CD4-positive, alpha-beta T cell treated with Interleukin-15 for 1 hour (primary cell): ENCODE results near the gene TTC9.

ENCODE experiments used
- DNase-seq: peaks from one replicate; pipeline ENCODE4 v3.0.0-alpha.2; 2020

TTC9 gene

DNA sequence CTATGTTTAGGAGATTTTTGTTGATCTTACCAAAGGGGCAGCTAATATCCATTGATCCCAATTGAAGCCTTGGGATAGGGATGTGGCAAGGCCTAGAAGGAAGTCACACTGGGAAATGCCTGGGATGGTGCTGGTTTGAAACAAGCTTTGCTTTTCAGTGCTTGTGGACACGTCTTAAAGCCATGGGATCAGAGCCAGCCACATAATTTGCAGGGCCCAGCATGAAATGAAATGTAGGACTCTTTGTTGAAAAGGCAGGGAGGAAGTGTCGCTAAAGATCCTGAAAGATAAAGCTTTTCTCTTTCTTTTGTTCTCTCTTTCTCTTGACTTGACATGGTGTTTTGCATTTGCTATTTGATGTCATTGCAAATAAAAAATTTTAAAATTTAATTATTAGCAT lies 5.0 kb downstream of the TTC9 start:
- no peak for DNase-seq

DNA sequence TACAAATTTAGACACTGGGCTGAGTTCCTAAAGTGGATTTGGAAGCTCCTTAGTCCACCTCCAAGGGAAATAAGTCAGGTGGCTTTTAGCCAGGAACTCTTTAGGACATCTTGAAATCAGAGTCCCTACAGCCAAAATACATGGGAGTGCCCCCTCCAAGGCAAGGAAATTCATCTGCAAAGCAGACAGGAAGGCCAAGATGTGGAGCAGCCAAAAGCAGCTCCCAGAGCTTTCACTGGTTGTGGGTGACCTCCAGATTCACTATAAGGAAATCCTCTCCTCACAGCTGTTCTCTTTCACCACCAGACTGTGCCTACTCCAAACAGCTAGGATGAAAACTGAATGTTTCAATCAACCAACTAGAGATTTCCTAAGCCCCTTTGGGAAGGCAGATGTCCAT lies 6.6 kb downstream of the TTC9 start:
- no peak for DNase-seq

DNA sequence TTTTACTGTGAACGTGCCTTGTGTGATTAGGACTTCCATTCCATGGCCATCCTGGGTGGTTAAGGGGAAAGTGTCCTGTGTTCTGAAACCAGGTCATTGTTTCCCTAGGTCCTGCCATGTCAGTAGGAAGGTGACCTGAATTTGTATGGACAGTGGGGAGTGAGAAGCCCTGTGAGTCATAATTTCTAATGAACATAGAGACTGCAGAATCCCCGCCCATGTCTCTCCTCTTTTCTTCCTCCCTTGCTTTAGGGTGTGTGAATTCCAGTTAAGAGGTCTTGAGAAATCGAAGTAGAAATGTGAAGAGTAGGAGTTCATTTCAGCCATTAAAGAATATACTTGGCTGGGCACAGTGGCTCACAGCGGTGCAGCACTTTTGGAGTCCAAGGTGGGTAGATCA lies 8.1 kb downstream of the TTC9 start:
- no peak for DNase-seq

DNA sequence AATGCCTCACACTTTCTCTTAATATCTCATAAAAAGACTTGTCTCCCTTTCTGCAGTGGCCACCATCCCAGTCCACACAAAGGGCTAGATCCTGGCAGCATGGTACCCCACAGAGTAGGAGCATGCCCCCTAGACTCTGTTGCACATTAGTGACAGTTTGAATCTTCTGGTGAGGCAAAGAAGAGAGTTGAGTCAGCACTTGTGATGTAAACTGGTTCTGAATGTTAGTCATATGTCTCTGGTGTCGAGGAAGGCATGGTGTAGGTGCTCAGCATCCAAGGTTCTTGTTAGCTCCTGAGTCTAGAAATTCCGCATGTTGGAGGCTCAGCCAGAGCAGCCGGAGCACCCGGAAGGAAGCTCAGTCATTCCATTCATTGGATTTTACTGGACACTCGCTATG lies 9.8 kb downstream of the TTC9 start:
- DNase-seq, result no peak

DNA sequence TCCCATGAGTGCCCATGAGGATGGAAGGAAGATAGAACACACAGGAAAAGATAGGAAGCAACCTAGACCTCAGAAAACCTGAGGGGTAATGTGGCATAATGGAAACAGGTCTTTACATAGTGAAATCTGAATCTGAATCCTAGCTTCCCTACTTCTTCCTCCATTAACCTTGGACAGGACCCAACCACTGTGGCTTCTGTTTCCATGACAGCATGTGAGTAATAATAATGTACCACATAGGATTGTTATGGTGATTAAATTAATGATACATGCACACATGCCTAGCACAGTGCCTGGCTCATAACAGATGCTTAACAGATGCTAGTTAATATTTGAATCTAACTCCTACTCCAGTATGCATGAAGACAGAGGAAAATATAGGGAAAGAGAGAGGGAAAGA lies 11.2 kb downstream of the TTC9 start:
- no peak for DNase-seq

DNA sequence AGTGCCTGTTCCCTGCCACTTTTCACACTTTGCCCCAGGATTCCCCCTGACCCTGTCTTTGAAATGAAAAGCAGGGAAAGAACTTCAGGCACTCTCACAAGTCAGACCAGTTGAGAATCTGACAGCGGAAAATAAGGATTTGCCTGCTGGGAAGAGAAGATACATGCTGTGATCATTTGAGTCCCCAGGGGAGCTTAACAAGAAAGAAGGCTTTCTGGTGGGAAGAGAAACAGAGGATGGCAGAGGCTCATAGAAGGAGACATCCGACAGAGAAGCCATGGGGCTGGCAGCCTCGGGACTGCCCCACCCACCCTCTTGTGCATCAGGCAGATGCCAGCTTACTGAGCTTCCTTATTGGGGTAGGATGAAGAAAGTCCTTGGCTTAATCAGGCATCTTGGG lies 11.9 kb downstream of the TTC9 start:
- no peak for DNase-seq

DNA sequence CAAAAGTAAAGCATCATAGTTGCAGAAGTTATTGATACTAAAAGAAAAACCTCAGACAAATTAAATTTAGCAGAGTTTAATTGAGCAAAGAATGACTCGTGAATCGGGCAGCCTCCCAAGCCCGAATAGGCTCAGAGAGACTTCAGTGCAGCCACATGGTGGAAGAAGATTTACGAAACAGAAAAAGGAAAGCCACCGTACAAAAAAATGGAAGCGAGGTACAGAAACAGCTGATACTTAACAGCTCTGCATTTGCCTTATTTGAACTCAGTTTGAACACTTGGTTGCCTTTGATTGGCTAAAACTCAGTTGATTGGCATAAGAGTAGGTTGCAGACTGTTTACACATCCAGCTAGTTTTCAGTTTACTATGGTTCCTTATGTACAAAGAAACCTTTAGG lies 12.9 kb downstream of the TTC9 start:
- DNase-seq, result no peak

DNA sequence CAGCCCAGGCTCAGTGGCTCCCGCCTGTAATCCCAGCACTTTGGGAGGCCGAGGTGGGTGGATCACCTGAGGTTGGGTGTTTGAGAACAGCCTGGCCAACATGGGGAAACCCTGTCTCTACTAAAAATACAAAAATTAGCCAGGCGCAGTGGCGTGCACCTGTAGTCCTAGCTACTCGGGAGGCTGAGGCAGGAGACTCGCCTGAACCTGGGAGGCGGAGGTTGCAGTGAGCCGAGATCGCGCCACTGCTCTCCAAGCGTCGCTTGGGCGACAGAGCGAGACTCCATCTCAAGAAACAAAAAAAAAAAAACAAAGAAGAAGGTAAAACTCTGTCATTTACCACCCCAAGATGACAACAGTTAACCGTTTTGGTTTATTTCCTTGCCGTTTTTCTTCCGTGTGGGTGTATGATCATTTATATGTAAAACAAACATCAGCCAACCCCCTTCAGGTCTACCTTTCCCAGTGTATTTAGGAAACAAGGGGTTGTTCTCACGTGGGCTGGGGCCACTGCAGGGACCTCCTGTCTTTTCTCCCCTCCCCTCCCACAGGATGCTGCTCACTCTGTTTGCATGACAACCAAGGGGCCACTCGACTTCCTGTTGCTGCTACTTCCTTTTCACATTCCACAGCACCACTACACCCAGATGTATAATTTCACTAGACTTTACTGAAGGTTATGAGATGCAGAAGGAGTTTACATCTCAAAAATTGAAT lies 13.6 kb downstream of the TTC9 start:
- DNase-seq, result peak; percentile 88

DNA sequence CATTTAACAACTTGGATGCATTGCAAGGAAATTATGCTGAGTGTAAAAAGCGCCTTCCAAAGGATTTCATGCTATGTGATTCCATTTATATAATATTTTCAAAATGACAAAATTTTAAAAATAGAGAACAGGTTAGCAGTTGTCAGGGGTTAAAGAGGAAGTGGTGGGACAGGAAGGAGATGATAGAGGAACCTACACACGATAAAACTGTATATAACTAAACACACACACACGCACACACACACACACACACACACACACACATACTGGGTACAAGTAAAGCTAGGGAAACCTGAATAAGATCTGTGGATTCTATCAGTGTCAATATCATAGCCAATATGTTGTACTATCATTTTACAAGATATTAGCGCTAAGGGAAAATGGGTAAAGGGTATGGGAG lies 17.2 kb downstream of the TTC9 start:
- peak; percentile 61 for DNase-seq

DNA sequence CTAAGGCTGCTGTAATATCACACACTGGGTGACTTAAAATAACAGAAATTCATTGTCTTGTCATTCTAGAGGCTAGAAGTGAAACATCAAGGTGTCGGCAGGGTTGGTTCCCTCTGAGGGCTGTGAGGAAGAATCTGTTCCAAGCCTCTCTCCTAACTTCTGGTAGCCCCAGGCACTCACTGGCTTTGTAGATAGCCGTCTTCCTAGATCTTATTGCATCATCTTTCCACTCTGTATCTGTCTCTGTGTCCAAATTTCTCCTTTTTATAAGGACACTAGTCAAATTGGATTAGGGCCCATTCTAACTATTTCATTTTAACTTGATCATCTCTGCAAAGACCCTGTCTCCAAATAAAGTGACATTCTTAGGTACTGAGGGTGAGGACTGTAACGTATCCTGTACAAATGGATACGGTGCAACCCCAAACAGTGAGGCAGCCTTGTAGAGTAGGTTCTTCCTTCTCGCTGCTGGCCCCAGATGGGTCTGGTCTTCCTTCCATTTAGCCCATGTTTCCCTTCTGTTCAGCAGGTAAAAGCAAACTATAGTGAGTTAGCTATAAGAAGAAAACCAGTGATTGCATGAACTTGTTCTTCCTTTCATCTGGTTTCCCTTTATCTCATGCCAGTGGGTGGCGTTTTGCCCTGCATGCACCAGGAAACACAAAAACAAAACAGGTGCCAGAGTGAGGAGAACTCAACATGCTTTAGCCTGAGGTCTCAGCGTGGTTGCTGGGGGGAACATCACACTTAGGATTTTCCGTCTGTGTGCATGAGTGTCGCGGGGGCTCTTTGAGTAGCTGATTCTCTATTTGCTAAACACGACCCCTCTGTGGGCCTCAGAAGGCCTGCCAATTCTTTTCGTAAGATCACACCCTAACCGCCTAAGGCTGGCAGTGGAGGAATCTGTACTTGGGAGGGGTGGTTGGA lies 19.5 kb downstream of the TTC9 start:
- peak; percentile 64 for DNase-seq

DNA sequence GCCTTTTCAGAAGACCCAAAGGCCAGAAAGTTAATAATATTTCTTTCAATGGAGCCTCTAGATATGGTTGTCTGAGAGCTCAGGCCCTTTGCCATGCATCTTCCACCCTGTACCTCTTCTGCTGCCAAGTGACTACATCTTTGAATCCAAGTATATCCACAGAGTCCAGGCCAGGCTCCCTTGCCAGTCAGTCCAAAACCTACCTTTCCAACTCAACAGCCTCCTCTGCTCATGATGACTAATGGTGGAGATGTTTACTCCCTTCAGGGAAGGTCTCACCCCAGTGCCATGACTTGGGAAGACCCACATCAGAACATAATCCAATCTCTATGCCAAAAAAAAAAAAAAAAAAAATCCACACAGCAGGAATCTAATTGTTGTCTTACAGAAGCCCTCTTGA lies 20.4 kb downstream of the TTC9 start:
- no peak for DNase-seq

DNA sequence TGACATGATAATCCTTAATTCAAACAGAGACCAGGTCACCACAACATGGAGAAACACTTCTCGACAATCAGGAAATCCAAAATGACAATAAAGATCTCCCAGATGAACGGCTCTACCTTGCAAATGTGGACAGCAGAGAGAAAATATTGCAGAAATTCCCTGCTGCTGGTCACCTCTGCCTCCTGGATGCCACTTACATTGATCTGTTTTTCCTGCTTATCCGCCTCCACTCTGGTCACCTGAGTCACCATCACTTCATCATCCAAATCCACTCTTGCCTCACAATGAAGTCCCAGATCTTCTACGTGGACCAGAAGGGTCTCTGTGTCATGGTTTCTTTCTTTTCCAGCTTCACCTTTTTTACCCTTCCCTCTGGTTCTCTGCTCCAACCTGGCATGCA lies 21.1 kb downstream of the TTC9 start:
- no peak for DNase-seq

DNA sequence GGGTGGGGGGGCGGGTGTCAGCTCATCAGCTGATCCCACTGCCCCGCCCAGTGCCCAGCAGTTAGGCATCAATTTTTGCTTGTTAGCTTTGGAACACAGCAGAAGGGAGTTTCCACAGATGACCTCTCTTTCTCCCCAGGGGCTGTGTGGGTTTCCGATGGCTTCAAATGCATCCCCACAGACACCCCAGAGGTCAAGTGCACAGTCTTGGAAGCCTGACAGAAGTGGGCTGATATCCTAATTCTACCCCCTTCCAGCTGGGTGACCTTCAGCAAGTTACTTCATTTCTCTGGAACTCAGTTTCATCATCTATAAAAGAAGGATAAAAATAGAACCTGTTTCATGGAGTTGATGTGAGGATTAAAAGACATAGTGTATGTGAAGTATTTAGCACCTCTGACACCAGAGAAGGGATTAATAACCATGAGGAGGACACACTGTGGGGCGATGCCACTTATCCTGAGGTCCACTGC lies 22.0 kb downstream of the TTC9 start:
- DNase-seq, result no peak

DNA sequence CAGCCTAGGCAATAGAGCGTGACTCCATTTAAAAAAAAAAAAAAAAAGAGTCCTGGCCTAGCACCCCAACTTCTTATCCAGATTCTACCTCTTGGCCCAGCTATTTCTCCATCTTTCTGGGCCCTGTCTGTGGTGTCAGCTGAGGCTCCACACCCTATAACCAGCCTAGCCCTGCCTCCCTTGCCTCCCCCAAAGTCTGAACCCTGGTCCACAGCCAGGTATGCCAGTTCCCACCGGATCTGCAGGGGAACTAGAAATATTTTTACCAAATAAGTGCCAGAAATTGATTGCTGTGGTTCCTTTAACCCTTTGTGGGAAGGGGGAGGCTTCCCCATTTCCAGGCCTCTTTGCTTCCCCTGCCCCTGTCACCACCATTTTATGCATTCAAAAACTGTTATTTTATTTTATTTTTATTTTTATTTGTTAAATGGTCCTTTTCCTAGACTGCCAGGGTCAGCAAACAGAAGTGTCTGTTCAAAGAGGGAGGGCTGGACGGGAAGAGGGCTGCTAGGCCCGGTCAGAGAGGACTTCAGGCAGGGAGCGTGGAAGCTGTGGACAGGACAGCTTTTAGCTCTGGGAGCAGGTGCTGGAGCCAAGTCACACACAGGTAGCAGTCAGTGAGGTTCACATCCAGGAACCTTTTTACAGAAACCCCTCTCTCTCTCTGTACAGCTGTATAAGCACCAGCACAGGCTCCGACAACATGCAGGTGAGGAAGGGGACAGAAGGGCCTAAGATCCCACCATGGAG lies 23.2 kb downstream of the TTC9 start:
- no peak for DNase-seq

DNA sequence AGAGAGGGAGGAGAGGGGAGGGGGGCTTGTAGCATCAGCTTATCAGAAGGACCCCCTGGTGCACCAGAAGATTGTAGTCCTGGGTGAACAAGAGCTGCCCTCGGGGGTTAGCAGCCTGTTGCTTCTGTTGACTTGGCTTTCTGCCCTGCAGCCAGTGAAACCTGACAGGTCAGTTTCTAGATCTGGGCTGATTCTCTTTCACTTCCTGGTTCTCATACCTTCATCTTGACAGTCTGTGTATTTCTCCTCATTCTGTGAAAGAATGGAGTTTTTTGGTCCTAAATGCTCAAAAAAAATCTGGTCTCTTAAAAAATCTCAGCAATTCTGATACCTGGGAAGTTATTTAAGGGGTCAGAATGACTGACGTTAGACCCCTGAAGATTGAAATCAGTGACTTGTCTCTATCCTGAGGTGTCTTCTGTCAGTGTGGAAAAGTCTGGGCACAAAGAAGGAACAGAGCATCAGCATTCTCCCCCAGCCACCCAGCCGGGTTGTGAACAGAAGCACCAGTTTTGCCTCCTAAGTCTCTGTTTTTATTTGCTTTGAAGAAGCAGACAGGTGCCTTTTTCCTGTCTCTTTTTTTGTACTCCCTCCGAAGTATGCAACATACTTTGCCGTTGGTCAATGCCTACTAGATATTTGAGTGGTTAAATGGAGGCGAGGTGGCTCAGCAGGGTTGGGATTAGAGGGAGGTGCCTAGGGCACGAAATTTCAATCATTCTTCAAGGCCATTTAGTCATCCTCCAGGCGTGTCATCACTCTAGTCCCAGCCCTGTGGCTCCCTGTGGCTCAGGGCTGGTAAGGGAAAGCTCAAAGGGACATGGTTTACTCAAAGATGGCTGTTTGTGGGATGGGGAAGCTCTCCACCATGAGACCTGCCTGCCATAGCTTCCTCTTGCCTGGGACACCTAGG lies 24.0 kb downstream of the TTC9 start:
- no peak for DNase-seq

DNA sequence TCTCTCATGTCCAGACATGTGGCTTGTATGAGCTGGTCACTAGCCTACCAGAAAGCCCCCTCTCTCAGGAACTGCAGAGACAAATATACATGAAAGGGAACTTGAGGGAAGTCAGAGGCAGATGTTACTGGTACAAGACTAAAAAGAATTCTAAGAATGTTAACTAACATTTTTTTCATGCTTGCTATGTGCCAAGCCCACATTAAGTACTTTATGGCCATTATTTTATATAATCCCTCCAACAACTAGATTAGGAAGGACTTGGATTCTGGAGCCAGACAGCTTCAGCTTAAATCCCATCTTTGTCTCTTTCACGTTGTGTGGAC lies 24.6 kb downstream of the TTC9 start:
- DNase-seq, result no peak

DNA sequence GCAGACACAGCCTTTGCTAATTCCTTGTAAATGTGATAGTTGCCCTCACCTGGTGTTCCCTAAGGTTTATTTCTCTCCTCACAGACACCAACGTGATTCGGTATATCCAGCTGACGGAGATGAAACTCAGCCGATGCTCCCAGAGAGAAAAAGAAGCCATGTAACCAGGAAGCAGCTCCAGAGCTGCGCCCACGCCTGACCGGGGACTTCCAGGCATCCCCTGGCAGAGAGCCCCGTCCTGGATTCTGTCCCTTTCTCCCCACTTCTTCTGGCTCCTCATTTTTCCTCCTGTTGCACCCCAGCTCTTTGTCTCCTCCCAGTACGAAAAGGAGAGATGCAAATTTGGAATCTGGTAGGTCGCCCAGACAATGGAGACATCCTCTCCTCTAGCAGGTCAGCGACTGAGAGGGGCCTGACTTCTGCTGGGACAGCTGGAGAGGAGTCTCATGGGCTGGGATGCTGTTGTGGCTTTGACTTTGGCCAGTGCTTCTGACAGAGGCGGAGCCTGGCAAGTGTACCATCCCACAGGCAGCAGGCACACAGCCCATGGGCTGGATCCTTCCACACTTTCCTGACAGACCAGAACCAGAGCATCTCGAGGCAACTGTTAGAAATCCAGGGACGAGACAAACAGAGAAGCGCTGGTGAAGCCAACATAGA lies 29.4 kb downstream of the TTC9 start:
- no peak for DNase-seq

DNA sequence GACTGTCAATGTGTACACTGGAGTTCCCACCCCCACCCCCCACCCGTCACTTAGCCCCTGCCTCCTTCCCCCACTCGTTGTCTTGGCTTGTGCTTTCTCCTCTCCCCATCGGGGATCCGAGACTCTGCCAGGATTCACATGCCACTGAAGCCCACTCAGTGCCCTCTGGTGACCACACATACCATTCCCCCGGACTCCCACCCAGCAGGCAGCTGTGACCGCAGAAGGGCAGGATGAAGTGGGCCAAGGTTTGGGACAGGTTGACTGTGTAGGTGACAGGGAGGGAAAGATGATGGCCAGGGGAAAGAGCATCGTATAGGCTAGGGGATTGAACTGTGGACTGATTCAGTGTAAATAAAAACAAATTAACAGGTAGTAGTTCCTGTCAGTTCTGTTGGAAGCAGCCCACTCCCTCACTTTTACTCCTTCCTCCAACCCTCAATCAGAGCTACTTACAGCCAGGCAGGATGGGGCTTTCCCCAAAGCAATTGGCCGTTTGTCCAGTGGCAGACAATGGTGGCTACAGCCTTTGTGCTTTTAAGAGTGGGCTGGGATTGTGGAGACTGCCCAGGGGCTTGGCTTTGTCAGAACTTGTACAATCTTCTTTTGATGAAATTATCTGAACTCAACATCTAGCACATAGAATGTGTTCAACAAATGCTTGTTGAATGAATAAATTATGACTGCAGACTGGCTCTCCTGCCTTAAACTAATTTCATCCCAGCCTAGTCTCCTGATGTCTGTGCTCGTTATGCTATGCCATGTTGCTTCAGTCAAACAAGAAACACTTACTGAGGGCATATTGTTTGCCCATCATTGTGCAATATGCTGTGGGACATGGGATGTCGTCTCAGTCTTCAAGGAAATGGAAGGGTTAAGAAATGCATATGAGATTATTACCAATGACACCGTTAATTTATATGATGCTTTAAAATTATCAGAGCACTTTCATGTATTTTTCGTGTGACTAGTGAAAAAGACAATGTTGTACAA lies 30.2 kb downstream of the TTC9 start:
- no peak for DNase-seq

DNA sequence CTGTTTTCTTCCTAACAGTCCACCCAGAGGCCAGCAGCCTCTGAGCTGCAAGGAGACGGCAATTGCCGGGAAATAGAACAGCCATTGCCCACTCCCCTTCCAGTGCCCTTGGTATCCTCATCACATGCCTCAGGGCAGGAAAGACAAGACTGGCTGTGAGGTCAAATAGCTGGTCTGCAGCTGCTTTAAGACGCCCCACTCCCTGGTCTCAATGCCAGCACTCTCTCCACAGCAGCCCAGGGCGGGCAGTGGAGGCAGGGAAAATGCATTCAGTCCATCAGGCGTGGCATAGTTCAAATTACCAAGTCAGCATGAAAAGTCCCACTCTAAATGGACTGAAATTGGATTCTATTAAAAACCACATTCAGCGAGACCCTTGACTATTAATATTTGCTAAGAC lies 35.6 kb downstream of the TTC9 start:
- no peak for DNase-seq

DNA sequence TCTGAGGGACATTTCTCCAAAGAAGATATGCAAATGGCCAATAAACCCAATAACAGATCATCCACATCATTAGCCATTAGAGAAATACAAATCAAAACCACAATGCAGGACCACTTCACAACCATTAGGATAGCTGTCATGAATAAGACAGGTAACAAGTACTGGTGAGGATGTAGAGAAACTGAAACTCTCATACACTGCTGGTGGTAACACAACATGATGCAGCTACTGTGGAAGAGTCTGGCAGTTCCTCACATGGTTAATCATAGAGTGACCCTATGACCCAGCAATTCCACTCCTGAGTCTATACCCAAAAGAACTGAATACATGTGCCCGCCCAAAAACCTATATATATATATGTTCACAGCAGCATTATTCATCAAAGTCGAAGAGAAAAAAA lies 39.0 kb downstream of the TTC9 start:
- DNase-seq, result no peak

DNA sequence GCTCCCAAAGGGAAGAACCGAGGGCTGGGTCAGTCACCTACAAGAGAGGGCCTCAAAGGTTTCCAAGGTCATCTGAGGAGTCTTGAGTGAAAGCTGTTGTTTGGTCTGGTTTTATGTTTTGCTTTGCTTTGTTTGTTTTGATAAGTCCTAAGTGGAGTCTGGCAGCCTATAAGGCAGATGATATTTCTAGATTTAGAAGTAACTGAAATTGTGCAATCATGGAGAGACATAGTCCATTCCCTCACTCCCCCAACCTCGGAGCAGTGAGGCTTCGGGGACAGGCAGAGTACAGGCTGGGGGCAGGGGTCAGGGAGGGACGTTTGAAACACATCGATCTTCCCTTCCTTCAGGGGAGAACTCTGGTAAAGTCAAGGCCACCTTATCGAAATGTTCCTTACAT lies 42.3 kb downstream of the TTC9 start:
- no peak for DNase-seq
